Peyer's patch (tissue), 4 donors: ENCODE results near the gene COL9A2. TPM values are rescaled to one million over a fixed set of nuclear protein-coding genes. Genes with fewer than 3 reads are reported as not detected.

ENCODE experiments used
- DNase-seq, 3 donors: peaks; one replicate each; pipeline ENCODE4 v3.0.0-alpha.2; 2017 to 2019
- H3K27ac ChIP-seq, 4 donors: fragments of 200-600 bp; sonication (generic); one replicate each; pipeline ENCODE4 v1.5.1; 2016 to 2019
- H3K27me3 ChIP-seq, 2 donors: fragments of 200-600 bp; sonication (generic); one replicate each; pipeline ENCODE4 v1.5.1; 2019
- H3K36me3 ChIP-seq, 3 donors: fragments of 200-600 bp; sonication (generic); one replicate each; pipeline ENCODE4 v1.5.1; 2016 to 2019
- H3K4me1 ChIP-seq, 4 donors: fragments of 200-600 bp; sonication (generic); one replicate each; pipeline ENCODE4 v1.5.1; 2016 to 2019
- H3K4me3 ChIP-seq, 4 donors: fragments of 200-600 bp; sonication (generic); 1 replicate in 3 of 4; 2 replicates in 1 of 4; pipeline ENCODE4 v1.5.1; 2016 to 2019; ENCODE audit warnings: mild to moderate bottlenecking in 1 of 4
- H3K9me3 ChIP-seq, 4 donors: fragments of 200-600 bp; sonication (generic); one replicate each; pipeline ENCODE4 v1.5.1; 2016 to 2019; ENCODE audit warnings: mild to moderate bottlenecking in 1 of 4
- CTCF ChIP-seq, 6 experiments: fragments of 450-650 bp in 4 of 6; fragments of 200-600 bp in 2 of 6; sonication (generic) in 1 of 6; IDR thresholded peaks; one replicate each; pipeline ENCODE4 v1.5.1; 2017 to 2019; ENCODE audit warnings: antibody characterized with exemption in 6 of 6, mild to moderate bottlenecking in 3 of 6, moderate library complexity in 1 of 6
- POLR2A ChIP-seq, 2 donors: fragments of 450-650 bp; IDR thresholded peaks; one replicate each; pipeline ENCODE4 v1.5.1; 2017; ENCODE audit warnings: antibody characterized with exemption in 2 of 2, mild to moderate bottlenecking in 2 of 2, moderate library complexity in 2 of 2
- total RNA-seq, 4 donors: library from RNA; depleted of rRNA; stranded (reverse); fragments of >200 nt; gene quantifications; one replicate each; pipeline ENCODE4 v1.1.0, GENCODE V29; 2016

COL9A2 gene
- total RNA-seq, 4 donors from 2014 or later: 2.1 to 11.6 (median 6.3) TPM

DNA sequence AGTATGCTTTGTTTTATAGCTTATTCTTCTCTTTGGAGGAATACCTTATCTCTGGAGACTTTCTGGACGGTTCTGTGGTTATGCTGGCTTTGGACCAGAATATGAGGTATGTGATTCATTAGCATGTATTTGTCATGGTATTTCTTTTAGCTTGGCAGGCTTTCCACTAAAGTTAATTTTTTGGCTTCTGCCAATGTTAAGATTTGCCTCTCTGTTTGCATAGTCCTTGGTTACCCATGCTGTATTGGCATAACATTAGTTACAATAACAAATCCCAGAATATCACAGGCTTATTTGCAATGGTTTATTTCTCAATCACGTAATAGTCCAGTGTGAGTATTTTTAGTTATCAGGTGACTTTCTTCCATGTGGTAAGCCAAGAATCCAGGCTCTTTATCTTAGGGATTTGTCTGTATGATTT, 49.3 kb downstream of the COL9A2 start:
- TF ChIP-seq CTCF (IDR thresholded peaks at IDR 0.05): no peak
- no peak for TF ChIP-seq POLR2A (IDR thresholded peaks at IDR 0.05)
- no peak for DNase-seq
- Histone ChIP-seq H3K36me3 (peaks cover 0 to 67% (median 0%) of the 10 kb centered on the region in 3 donors), H3K4me1 (no peaks in the 10 kb centered on the region), H3K9me3 (no peaks in the 10 kb centered on the region), H3K4me3 (no peak overlapping the region), H3K27me3 (no peaks in the 10 kb centered on the region), H3K27ac (peak overlapping the region in 1 of 4 donors; percentile 51)

- H3K4me3 ChIP-seq: no peak overlapping the region
- DNase-seq: no peak
- H3K27me3 ChIP-seq: no peaks in the 10 kb centered on the region
- no peaks in the 10 kb centered on the region for H3K9me3 ChIP-seq
- no peaks in the 10 kb centered on the region for H3K4me1 ChIP-seq
- TF ChIP-seq CTCF (IDR thresholded peaks at IDR 0.05): no peak
- TF ChIP-seq POLR2A (IDR thresholded peaks at IDR 0.05): no peak
- H3K36me3 ChIP-seq: peaks cover 0 to 67% (median 0%) of the 10 kb centered on the region in 3 donors
- H3K27ac ChIP-seq: peak overlapping the region in 1 of 4 donors; percentile 51
Observed at GRCh38 chr1:40266786-40267535, 50.1 kb downstream of the COL9A2 start.

DNA sequence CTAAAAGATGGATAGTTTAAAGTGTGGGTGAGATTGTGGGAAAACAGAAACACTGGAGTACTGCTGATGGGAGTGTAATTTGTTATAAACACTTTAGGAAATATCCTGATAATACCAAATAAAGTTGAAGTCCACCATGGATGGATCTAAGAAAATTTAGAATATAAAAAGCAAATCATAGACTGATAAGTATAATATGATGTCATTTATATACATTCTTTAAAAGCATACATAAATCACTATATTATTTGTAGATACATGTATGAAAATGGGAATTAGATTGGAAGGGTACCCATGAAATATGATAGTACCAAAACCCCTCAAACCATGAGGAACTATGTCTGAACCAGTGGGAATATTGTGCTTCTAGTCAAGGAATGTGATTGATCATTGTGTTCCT, 51.2 kb downstream of the COL9A2 start:
- no peak for DNase-seq
- no peaks in the 10 kb centered on the region for H3K4me1 ChIP-seq

GRCh38 chr1:40265298-40265697, 51.8 kb downstream of the COL9A2 start:
- no peak for DNase-seq
- H3K36me3 ChIP-seq: peaks cover 0 to 65% (median 0%) of the 10 kb centered on the region in 3 donors
- H3K27ac ChIP-seq: no peak overlapping the region

More for the DNA sequence above, 51.2 kb downstream of the COL9A2 start:
- peaks cover 0 to 67% (median 0%) of the 10 kb centered on the region in 3 donors for H3K36me3 ChIP-seq
- no peaks in the 10 kb centered on the region for H3K27me3 ChIP-seq
- no peak overlapping the region for H3K4me3 ChIP-seq
- TF ChIP-seq POLR2A (IDR thresholded peaks at IDR 0.05): no peak
- TF ChIP-seq CTCF (IDR thresholded peaks at IDR 0.05): no peak
- no peak overlapping the region for H3K27ac ChIP-seq
- no peaks in the 10 kb centered on the region for H3K9me3 ChIP-seq

DNA sequence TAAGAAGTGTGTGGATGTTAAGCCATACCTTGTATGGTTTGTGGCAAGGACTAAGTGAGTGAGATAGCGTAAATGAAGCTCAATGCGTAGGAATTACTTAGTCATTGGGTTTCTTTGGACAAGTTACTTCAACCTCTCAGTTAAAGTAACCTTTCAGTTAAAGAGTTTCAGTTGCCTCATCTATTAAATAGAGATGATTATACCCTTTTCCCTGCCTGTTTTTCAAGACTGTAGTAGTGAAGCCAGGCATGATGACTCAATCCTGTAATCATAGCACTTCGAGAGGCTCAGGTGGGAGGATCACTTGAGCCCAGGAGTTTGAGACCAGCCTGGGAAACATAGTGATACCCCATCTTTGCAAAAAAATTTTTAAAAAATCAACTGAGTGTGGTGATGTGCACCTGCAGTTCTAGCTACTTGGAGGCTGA, 52.7 kb downstream of the COL9A2 start:
- no peaks in the 10 kb centered on the region for H3K27me3 ChIP-seq
- DNase-seq: no peak
- no peaks in the 10 kb centered on the region for H3K9me3 ChIP-seq
- H3K4me3 ChIP-seq: no peak overlapping the region
- peaks cover 0 to 55% (median 0%) of the 10 kb centered on the region in 3 donors for H3K36me3 ChIP-seq
- H3K27ac ChIP-seq: no peak overlapping the region
- no peak for TF ChIP-seq POLR2A (IDR thresholded peaks at IDR 0.05)
- peaks cover 0 to 4% (median 0%) of the 10 kb centered on the region in 4 donors for H3K4me1 ChIP-seq

More at GRCh38 chr1:40265298-40265697, 51.8 kb downstream of the COL9A2 start:
- TF ChIP-seq POLR2A (IDR thresholded peaks at IDR 0.05) (no peak), CTCF (IDR thresholded peaks at IDR 0.05) (no peak)
- H3K9me3 ChIP-seq: no peaks in the 10 kb centered on the region
- no peak overlapping the region for H3K4me3 ChIP-seq
- H3K4me1 ChIP-seq: no peaks in the 10 kb centered on the region
- no peaks in the 10 kb centered on the region for H3K27me3 ChIP-seq

DNA sequence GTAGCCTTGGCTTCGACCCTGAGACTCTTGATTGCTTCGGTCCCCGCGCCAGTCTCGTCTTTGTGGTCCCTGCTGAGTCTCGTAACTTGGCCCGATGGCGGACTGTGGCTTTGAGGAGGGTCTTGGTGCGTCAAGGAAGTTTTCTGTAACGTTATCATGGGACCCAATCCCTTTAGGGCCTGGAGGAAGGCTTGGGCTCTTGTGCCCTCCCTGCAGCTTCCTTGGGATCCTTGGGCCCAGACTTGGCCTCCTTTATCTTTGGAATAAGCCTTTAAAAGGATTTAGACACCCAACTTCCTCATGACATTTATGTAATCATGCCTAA, 58.7 kb downstream of the COL9A2 start:
- Histone ChIP-seq H3K27ac (peak overlapping the region; percentile 88 to 97 (median 95)), H3K9me3 (no peaks in the 10 kb centered on the region), H3K4me1 (peaks cover 0 to 18% (median 2%) of the 10 kb centered on the region in 4 donors), H3K27me3 (no peaks in the 10 kb centered on the region), H3K36me3 (peaks cover 0 to 28% (median 0%) of the 10 kb centered on the region in 3 donors), H3K4me3 (peak overlapping the region; percentile 64 to 86 (median 72))
- DNase-seq: no peak
- TF ChIP-seq CTCF (IDR thresholded peaks at IDR 0.05) (no peak), POLR2A (IDR thresholded peaks at IDR 0.05) (no peak)
